Measurements from ENCODE around the gene KRT86.

Gene KRT86

DNA sequence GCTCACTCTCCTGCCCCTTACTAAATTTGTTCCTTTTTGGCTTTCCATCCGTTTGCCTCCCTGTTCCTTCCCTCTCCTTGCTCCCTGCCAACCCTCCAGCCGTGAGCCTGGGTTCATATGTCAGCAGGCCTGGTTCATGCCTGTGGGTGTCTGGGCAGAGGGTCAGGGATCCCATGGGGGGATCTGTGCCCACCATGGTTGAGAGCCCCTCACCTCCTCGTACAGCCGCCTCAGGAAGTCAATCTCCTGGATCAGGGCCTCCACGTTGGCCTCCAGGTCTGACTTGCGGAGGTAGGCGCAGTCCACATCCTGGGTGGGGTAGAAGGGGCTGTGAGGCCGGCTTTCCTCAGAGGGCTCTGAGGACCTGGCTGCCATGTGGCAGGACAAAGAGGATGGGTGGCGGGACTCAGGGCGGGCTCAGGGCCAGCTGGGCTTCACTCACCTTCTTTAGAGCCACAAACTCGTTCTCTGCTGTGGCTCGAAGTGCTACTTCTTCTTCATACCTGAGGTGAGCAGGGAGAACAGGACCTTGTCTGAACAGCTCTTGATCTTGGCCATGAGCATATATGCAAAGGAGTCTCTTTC, 43.1 kb downstream of the KRT86 start:
- no peak for DNase-seq (ENCODE audit: insufficient read length)
- TF ChIP-seq POLR2AphosphoS5 (IDR thresholded peaks at IDR 0.05; ENCODE audit: low read depth, low read length) (no peak), TAF1 (IDR thresholded peaks at IDR 0.05; ENCODE audit: borderline replicate concordance, low read depth, low read length) (no peak), POLR2A (IDR thresholded peaks at IDR 0.05; ENCODE audit: low read depth, low read length) (no peak)
- no peak for FAIRE-seq

DNA sequence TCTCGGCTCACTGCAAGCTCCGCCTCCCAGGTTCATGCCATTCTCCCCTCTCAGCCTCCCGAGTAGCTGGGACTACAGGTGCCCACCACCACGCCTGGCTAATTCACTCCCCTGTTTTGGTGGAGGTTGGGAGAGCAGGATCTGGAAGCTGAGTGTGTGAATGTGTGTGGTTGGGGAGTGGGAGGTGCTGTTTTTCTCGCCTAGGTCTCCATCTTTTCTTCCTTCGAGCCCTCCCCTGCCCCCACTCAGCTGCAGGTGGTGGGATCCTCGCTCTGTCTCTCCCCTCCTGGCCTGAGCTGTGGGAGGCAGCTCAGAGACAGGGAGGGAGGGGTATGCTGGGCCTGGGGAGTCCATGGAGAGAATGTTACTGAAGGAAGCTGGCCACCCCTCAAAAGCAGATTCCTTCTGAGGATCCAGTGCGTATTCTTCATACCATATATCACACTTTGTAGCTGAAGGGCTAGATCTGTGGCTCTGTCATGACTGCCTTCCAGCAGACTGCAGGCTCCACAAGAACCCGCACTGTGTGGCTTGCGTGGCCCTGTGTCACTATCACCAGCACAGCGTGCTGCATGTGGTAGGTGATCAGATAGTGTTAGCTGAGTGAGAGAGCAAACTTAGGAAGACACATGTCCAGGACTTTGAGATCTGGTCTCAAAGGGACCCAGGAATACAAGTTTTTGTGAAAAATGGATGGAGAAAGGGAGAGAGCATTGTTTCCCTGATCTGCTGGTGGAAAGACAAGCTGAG, 44.0 kb downstream of the KRT86 start:
- DNase-seq (ENCODE audit: insufficient read length) (no peak), FAIRE-seq (no peak)
- TF ChIP-seq POLR2A (IDR thresholded peaks at IDR 0.05; ENCODE audit: low read depth, low read length) (no peak), POLR2AphosphoS5 (IDR thresholded peaks at IDR 0.05; ENCODE audit: low read depth, low read length) (no peak), TAF1 (IDR thresholded peaks at IDR 0.05; ENCODE audit: borderline replicate concordance, low read depth, low read length) (no peak)

DNA sequence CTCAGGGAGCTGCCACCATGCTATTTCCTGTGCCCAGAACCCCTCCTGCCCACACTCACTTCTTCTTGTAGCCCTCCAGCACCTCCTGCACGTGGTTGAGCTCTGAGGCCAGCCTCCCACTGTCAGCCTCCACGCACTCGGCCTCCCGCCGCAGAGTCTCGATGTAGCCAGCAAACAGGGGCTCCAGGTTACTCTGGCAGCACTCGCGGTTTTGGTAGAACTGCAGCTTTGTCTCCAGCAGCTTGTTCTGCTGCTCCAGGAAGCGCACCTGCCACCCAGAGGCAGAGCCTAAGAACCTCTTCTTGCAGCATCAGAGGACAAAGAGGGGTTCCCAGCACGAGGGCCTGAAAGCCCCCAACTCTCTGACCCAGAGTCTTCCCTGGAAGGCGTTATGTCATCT, 44.7 kb downstream of the KRT86 start:
- TF ChIP-seq TAF1 (IDR thresholded peaks at IDR 0.05; ENCODE audit: borderline replicate concordance, low read depth, low read length) (no peak), POLR2A (IDR thresholded peaks at IDR 0.05; ENCODE audit: low read depth, low read length) (no peak), POLR2AphosphoS5 (IDR thresholded peaks at IDR 0.05; ENCODE audit: low read depth, low read length) (no peak)
- DNase-seq (ENCODE audit: insufficient read length) = no peak
- no peak for FAIRE-seq

- no peak for DNase-seq (ENCODE audit: insufficient read length)
- no peak for FAIRE-seq
- no peak for TF ChIP-seq POLR2A (IDR thresholded peaks at IDR 0.05; ENCODE audit: low read depth, low read length)
- no peak for TF ChIP-seq TAF1 (IDR thresholded peaks at IDR 0.05; ENCODE audit: borderline replicate concordance, low read depth, low read length)
- no peak for TF ChIP-seq POLR2AphosphoS5 (IDR thresholded peaks at IDR 0.05; ENCODE audit: low read depth, low read length)
Measured at GRCh38 chr12:52320784-52321400, 46.4 kb downstream of the KRT86 start, which contains the start of gene KRT83. TSS of gene KRT83 (minus strand) at chr12:52321398. CDS start at chr12:52321335, 63 bp downstream.

- DNase-seq (ENCODE audit: insufficient read length) = no peak
- no peak for FAIRE-seq
- no peak for TF ChIP-seq POLR2A (IDR thresholded peaks at IDR 0.05; ENCODE audit: low read depth, low read length)
- TF ChIP-seq POLR2AphosphoS5 (IDR thresholded peaks at IDR 0.05; ENCODE audit: low read depth, low read length) = no peak
- TF ChIP-seq TAF1 (IDR thresholded peaks at IDR 0.05; ENCODE audit: borderline replicate concordance, low read depth, low read length) = no peak
Measured at GRCh38 chr12:52321418-52321817, 47.0 kb downstream of the KRT86 start.

DNA sequence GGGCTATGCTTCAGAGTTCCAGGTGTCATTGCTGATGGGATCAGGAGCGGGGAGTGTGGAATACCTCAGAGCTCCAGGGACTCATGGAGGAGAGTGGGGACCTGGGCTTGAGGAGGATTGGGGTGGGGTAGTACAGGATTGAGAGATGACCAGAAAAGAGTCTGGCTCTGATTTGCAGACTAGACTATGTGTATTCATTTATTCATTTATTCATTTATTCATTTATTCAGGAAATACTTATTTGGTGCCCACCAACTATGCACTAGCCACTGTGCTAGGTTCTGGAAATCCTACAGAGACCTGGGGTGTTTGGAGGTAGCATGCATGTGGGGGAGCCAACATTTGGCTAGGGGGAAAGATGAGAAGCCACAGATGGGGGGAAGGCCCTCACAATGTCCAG, 47.6 kb downstream of the KRT86 start:
- TF ChIP-seq POLR2AphosphoS5 (IDR thresholded peaks at IDR 0.05; ENCODE audit: low read depth, low read length) (no peak), POLR2A (IDR thresholded peaks at IDR 0.05; ENCODE audit: low read depth, low read length) (no peak), TAF1 (IDR thresholded peaks at IDR 0.05; ENCODE audit: borderline replicate concordance, low read depth, low read length) (no peak)
- no peak for FAIRE-seq
- no peak for DNase-seq (ENCODE audit: insufficient read length)

- TF ChIP-seq TAF1 (IDR thresholded peaks at IDR 0.05; ENCODE audit: borderline replicate concordance, low read depth, low read length) = no peak
- no peak for TF ChIP-seq POLR2A (IDR thresholded peaks at IDR 0.05; ENCODE audit: low read depth, low read length)
- no peak for TF ChIP-seq POLR2AphosphoS5 (IDR thresholded peaks at IDR 0.05; ENCODE audit: low read depth, low read length)
- no peak for DNase-seq (ENCODE audit: insufficient read length)
- no peak for FAIRE-seq
Measured at GRCh38 chr12:52323001-52323400, 48.6 kb downstream of the KRT86 start.

DNA sequence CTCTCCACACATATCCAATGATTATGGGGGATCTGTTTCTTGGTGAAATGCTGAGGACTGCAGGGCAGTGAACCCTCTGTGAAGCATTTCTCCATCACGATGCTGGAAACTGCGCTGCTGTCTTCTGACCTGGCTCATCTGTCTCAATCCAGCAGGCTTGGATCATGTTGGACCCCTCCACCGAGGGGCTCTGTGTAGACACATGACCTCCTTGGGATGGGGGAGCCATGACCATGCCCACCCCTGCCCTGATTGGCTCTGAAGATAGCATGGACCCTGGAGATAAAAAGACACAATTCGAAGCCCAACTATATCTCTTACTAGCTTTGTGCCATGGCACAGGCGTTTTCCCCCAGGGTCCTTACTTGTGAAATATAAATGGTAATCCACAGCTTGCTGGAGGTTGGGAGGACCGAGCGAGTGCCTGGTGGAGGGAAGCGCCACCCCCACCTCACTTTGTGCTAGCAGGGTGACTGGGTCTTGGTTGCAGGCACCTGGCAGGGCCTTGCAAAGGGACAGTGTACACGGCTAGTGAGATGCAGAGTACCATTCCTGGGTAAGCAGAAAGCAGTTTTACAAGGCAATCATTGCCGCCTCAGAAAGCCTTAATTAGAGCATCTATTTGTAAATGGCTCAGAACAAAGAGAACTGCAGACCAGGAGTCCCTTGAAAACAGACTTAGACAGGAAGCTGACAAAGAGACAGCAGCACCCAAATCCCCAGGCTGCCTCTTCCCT, 49.1 kb downstream of the KRT86 start:
- FAIRE-seq (no peak), DNase-seq (ENCODE audit: insufficient read length) (no peak)

DNA sequence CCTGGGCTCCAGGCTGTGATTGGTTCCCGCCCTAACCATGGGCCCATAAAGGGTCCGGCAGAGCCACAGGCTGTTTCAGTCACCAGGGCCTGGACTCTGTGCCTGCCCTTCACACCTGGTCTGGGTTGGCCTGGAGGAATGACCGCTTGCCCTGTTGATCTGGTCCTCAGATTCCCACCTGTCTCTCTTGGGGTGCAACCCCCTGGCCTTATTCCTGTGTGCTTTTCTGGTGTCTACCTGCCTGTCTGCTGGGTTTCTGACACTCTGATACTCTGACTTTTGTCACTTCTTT, 49.7 kb downstream of the KRT86 start:
- FAIRE-seq (no peak), DNase-seq (ENCODE audit: insufficient read length) (no peak)
- TF ChIP-seq POLR2AphosphoS5 (IDR thresholded peaks at IDR 0.05; ENCODE audit: low read depth, low read length) (no peak), TAF1 (IDR thresholded peaks at IDR 0.05; ENCODE audit: borderline replicate concordance, low read depth, low read length) (no peak), POLR2A (IDR thresholded peaks at IDR 0.05; ENCODE audit: low read depth, low read length) (no peak)

More for the DNA sequence above, 49.1 kb downstream of the KRT86 start:
- no peak for TF ChIP-seq POLR2AphosphoS5 (IDR thresholded peaks at IDR 0.05; ENCODE audit: low read depth, low read length)

DNA sequence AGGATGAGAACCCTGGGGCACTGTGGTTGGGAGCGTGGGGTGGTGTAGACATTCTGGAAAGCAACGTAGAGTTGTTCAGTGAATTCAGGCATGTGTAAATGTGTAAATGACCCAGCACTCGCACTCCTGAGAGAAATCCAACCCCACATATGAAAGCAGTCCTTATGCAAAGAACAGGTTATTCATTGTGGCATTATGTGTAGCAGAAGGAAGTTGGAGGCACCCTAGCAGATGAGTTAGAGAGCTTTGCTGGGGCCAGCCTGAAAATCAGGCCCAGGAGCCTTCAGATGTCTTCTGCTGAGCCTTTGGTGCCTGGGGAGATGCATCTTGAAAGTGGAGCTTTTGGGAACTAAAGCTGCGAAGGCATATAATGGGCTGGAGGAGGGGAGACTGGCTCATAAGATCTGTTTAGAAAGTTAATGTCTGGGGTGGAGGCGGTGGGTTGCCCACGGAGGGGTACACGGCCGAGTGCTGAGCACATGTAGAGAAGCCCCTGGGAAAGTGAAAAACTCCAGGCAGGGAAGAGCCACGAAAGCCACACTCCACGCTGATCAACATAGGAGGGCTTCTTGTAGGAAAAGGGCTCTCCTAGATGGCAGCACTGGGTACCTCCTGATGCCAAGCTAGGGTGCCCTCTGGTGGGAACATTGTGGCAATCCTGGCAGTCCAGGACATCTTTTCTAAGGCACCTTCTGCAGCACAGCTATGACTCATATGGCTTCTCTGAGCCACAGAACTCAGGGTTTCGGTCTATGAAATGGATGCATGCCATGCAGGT, 52.8 kb downstream of the KRT86 start:
- TF ChIP-seq POLR2AphosphoS5 (IDR thresholded peaks at IDR 0.05; ENCODE audit: low read depth, low read length) (no peak), TAF1 (IDR thresholded peaks at IDR 0.05; ENCODE audit: borderline replicate concordance, low read depth, low read length) (no peak), POLR2A (IDR thresholded peaks at IDR 0.05; ENCODE audit: low read depth, low read length) (no peak)
- peak; percentile 70 for DNase-seq (ENCODE audit: insufficient read length)
- peak; percentile 84 for FAIRE-seq

Measured in GM12892 (cell line).